Erythroblast (primary cell): Measurements from ENCODE around the gene DYNC1I2.

Experiments used
- GATA1 ChIP-seq: IDR thresholded peaks from 2 replicates; pipeline ENCODE4 v1.6.1; 2011; ENCODE audit warnings: low read depth, mild to moderate bottlenecking, control low read depth, low read length, moderate library complexity
- POLR2A ChIP-seq: IDR thresholded peaks from 2 replicates; pipeline ENCODE4 v1.6.1; 2011; ENCODE audit warnings: mild to moderate bottlenecking, low read length

GRCh38 chr2:171747371-171747770 is 60.1 kb downstream of the DYNC1I2 start:
- TF ChIP-seq POLR2A = no peak
- no peak for TF ChIP-seq GATA1
